IPS-18c (cell line): ENCODE results near the gene PRR23E.

ENCODE experiments used
- H3K4me3 ChIP-seq: 2 replicates; pipeline ENCODE4 v1.7.0; 2013; ENCODE audit warnings: low read depth, mild to moderate bottlenecking, low read length, moderate library complexity; ENCODE audit not compliant: insufficient read depth
- H3K9me3 ChIP-seq: one replicate; pipeline ENCODE4 v1.6.1; 2013; ENCODE audit warnings: mild to moderate bottlenecking, low read length, moderate library complexity; ENCODE audit not compliant: control insufficient read depth, insufficient read depth

The PRR23E gene

DNA sequence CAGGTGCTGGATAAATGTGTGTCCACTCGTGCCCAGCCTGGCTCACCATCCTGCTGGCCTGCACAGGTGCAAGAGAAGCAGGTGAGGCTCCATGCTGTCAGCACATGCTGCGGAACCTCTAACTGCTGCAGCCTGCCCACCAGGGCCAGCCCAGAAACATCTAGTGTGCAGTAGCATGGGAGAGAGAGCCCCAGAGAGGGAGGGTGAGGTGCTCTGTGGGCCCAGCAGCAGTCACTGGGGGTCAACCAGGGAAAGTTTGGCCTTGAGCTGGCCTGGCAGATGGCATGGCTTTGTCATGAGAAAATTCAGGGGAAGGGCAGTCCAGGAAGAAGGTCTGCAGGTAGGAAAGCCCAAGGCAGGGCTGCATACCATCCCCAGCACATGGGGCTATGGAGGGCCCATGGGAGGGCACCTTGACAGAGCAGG, 18.2 kb upstream of the PRR23E start:
- Histone ChIP-seq H3K4me3 (no peak overlapping the region), H3K9me3 (peaks cover 2% of the 10 kb centered on the region)

DNA sequence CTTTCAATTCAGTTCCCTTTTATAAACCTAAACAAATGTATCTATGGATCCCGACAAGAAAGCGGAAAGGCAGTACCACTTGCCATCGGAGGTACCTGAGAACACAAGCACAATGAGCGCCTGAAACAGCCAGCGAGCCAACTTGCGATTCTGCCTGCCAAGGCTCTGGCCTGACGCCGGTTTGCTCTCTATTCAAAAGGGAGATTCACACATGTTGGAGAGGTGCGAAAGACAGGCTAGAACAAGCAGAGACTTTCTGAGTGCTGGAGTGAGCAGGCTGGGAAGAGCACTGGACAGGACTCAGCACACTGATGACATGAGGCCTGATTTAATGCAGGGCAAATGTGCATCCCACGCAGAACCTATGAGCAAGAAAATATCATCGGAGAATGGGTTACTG, 17.7 kb upstream of the PRR23E start:
- H3K9me3 ChIP-seq: peaks cover 2% of the 10 kb centered on the region
- H3K4me3 ChIP-seq: no peak overlapping the region

DNA sequence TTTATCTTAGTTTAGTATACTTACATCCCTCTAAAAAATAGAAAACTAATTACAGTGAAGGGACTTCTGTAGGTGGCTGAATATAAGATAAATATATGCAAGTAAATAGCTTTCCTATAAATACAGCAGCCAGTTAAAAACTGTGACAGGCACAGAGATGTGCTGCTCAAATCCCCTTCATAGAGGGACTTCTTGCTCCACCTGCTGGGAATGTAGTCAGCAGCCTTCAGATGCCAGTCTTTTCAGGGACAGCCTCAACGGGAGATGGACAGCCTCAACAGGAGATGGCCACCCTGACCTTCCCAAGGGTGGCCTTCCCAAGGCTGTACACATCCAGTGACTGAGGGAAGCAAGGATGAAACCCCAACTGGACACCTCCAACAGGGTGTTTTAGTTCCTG, 15.7 kb upstream of the PRR23E start:
- H3K9me3 ChIP-seq: peaks cover 2% of the 10 kb centered on the region
- H3K4me3 ChIP-seq: no peak overlapping the region

DNA sequence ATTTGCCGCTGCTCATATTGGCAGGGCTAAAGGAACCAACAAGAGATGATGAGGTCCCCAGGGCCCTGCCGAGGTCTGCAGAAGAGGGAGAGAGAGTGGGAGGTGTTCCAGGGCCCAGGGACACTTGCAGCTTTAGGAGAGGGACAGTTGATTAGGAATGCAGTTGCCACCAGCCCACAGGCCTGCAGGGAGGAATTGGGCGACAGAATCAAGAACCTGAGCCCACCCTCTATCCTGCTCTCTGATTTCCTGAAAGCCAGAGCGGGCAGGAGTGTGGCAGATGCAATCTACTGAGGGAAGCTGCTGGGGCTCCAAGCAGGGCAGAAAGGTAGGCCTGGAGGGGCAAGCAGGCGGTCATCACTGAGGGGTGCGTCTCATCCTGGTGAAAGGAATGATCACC, 12.1 kb upstream of the PRR23E start:
- Histone ChIP-seq H3K4me3 (no peak overlapping the region), H3K9me3 (no peaks in the 10 kb centered on the region)

DNA sequence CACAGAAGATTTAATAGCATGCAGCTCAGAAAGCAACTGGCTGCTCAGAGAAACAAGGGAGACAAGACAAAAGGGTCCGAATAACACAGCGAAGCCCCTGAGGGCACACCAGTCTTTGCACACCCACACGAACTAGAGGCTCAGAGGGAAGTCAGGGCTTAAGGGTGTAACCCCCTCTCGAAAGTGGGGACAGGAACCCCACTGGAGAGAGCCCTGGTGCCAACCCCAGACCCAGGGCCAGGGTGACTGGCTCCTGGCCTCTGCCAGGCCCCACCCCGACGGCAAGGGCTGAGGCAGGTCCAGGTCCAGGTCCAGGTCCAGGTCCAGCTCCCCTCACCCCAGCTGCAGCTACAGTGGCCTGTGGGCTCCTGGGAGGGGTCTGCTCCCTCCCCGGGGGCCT, 10.5 kb upstream of the PRR23E start:
- no peaks in the 10 kb centered on the region for H3K9me3 ChIP-seq
- no peak overlapping the region for H3K4me3 ChIP-seq

DNA sequence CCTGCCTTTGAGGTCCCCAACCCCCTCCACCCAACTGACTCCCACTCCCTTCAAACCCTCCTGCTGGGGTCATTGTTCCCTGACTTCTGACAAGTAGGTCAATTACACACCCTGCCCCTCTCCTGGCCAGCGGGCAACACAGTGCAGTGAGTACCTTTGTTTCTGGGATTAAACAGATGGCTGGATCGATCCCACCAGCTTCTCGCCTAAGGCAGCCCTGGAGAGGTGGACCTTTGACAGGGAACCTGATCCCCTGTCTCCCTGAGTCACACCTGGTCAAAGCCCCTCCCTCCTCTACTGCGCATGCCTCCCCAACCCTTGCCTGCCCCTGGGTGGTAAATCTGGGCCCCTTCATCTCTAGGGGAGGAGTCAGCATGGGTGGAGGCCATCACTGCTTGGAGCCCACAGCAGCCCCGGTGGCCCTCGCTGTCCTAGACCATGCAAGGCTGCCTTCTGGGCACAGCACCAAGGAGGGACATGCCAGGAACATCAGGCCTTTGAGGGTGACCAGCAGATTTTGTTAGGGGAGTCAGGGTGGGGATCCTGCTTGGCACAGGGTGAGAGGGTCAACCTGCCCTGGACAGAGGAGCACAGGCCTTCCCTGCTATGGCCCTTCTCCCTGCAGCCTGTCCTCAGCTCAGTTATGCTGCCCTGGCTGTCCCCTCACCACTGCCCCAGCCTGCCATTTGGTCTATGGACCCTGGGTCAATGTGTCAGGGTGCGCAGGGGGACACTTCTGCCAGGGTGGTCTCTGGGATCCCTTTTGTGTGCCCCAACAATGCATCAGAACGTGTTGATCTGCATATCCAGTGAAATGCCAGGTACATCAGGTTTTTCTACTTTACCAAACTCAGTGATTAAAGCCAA, 9.8 kb upstream of the PRR23E start:
- H3K4me3 ChIP-seq: no peak overlapping the region; the same call in 1 of the 2 replicates

DNA sequence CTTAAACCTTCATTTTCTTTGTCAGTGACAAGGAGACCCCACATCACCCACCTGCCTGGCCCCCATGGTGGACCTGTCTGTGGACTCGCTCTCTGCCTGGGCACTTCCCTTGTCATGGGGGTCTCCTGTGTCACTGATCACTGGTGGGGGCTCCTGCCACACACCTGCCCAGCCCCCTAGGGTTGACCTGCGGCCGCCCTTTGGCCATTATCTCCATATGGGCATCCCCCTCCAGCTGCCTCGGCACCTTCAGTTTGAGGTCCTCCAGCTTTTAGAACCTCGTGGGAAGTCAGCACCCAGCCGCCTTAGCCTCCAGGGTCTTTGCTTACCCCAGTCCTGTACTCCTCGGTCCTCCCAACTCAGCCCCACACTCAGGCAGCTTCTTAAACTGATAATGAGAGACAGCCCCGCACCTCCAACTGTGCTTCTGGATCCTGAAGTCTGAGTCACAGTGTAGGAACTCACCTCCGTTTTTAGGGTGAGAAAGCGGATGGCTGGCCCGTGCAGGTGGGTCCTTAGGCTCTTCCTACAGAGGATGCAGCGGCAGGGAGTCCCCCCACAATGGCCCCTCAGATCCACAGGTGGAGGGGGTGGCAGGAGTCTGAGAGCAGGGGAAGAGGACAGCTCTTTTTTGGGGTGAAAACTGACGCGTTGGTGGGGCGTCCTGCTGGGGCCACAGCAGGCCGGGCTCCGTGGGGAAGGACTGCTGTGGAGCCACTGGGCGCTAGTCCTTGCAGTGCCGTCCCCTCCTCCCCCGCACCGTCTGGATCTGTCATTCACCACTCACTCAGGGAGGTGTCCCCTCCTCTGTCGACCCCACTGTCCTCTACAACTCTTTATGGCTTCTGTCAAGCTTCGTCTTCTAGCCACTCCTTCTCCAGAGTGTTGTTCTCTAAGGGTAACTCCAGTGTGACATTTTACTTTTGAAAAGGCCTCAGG, 8.7 kb upstream of the PRR23E start:
- no peaks in the 10 kb centered on the region for H3K9me3 ChIP-seq
- H3K4me3 ChIP-seq: no peak overlapping the region

More for the DNA sequence above, 9.8 kb upstream of the PRR23E start:
- no peaks in the 10 kb centered on the region for H3K9me3 ChIP-seq

DNA sequence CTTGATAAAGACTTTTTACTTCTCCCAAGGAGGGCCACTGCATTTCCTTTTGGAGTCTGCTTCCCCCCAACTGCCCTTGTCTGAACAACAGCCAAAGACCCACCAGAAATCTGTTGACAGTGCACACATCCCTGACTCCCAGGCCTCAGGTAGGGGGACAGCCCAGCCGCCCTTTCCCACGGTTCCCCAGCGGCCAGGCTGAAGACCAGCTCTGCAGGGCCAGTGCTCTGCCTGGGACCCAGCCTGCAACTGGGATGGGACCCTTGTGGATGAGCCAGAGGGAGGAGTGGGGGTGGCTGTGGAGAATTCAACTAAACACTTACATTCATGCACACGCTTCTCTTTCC, 8.1 kb upstream of the PRR23E start:
- Histone ChIP-seq H3K9me3 (no peaks in the 10 kb centered on the region), H3K4me3 (no peak overlapping the region)

DNA sequence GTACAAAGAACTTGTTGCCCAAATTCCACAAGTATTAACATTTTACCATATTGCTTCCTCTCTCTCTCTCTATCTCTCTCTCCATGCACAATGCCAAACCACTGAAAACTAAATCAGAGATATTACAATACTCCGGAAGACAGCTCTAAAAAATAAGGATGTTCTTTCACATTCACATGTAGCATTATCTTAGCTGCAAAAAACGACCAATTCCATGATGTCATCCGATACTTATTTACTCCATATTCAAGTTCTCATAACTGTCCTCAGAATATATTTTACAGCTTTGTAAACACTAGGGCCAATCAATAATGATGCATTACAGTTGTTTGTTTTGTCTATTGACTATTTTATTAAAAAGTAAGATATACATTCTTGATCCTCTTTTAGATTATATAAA, 7.7 kb upstream of the PRR23E start:
- Histone ChIP-seq H3K9me3 (no peaks in the 10 kb centered on the region), H3K4me3 (no peak overlapping the region)

DNA sequence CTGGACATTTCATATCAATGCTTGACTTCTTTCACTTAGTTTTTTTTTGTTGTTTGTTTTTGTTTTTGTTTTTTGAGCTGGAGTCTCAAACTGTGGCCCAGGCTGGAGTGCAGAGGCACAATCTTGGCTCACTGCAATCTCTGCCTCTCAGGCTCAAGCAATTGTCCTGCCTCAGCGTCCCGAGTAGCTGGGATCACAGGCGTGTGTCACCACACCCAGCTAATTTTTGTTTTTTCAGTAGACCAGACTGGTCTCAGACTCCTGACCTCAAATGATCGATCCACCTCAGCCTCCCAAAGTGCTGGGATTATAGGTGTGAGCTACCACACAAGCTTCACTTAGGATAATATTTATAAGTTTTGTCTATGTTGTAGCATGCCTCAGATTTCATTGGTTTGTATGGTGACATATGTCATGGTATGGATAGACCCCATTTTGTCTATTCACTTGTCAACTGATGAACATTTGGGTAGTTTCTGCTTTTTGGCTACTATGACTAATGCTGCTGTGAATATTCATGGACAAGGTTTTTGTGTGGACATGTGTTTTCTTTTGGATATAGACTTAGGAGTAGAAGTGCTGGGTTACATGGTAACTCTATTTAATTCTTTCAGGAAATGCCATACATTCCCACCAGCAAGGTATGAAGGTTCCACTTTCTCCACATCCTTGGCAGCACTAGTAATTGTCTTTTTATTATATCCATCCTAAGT, 6.8 kb upstream of the PRR23E start:
- H3K9me3 ChIP-seq: no peaks in the 10 kb centered on the region
- H3K4me3 ChIP-seq: no peak overlapping the region

DNA sequence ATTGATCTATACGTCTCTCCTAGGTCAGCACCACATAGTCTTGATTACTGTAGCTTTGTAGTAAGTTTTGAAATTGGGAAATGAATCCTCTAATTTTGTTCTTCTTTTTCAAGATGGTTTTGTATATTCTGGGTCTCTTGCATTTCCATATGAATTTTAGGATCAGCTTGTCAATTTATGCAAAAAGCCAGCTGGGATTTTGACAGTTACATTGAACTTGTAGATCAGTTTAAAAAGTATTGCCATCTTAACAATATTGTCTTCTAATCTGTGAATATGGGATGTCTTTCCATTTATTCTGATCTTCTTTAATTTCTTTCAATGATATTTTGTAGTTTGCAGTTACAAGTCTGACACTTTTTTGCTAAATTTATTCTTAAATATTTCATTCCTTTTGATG, 5.6 kb upstream of the PRR23E start:
- no peak overlapping the region for H3K4me3 ChIP-seq

DNA sequence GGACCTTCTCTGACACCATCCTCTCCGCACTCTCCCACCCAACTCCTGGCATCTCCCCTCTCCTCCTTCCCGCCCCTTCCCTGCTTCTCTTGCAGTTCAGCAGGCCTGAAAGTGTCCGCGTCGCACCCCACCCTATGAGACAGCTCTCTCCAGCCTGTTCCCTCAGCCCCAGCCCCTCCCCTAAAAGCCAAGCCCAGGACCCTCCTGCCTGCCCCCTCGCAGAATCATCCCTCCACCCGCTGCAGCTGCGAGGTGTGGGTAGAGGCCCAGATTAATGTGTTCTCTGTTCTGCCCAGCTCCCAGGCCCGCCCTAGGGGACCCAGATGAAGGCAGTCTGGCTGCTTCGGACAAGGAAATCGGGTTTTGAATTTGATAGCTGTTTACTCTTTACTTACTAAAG, 410 bp downstream of the PRR23E start:
- Histone ChIP-seq H3K4me3 (no peak overlapping the region), H3K9me3 (peaks cover 2% of the 10 kb centered on the region)

More for the DNA sequence above, 5.6 kb upstream of the PRR23E start:
- no peaks in the 10 kb centered on the region for H3K9me3 ChIP-seq

DNA sequence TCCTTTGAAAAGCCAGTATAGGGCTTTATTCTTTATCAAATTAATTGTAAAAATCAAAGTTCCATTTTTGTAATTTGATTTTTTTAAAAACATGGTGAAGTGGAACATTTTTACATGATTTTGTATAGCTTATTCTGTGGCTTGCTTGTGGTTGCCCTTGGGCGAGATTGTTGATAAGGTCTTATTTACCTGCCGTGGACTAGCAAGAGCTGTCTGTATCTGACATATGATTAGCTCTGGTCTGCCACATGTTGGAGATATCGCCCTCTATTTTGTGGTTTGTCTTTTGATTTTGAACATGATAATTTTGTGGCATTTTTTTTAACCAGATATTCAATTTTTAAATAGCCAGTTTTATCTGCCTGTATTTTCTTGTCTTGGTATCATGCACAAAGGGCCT, 844 bp downstream of the PRR23E start:
- Histone ChIP-seq H3K9me3 (peaks cover 2% of the 10 kb centered on the region), H3K4me3 (no peak overlapping the region)

DNA sequence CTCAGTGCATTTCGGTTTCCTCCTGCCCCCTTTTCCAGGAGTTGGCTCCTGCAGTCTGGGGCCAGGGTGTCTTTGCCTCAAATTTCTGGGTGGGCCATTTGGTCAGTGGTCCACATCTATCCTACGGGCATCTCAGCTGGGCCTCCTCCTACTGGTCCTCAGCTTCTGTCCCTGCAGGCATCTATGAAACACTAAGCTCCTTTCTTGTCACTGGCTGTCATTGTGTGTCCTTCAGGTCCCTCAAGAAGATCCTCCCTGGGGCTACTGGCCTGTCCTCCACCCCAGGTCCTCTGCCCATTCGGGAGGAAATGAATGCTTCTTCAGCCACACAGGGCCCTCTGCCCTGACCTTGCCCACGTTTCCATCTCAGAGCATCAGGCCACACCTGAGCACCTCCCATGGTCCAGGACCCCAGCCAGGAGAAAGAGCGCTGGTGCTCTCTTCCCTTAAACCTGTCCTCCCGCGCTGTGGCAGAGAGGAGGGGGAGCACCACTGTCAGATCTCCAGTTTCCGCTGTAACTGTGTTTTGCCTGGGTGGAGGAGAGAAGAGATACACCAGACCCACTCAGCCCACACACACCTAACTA, 1.8 kb downstream of the PRR23E start:
- Histone ChIP-seq H3K4me3 (no peak overlapping the region), H3K9me3 (peaks cover 2% of the 10 kb centered on the region)

DNA sequence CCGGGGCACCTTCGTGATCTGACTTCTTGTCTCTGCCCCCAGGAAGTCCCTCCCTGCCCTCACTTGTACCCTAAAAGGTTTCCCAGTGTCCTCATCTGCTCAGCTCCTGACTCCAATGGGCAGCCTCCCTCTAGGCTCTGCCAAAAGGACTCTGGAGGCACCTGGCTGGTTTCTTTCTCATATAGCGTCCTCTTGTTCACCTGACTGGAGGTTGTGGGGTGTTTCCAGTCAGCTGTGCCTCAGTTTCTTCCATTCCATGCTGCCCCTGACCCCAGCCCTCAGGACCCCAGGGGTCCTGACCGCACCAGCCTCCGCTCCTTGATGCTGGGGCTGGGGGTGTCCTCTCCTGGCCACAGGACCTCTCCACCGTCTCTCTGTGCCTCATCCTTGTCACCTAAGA, 2.5 kb downstream of the PRR23E start:
- Histone ChIP-seq H3K9me3 (peaks cover 2% of the 10 kb centered on the region), H3K4me3 (no peak overlapping the region)

DNA sequence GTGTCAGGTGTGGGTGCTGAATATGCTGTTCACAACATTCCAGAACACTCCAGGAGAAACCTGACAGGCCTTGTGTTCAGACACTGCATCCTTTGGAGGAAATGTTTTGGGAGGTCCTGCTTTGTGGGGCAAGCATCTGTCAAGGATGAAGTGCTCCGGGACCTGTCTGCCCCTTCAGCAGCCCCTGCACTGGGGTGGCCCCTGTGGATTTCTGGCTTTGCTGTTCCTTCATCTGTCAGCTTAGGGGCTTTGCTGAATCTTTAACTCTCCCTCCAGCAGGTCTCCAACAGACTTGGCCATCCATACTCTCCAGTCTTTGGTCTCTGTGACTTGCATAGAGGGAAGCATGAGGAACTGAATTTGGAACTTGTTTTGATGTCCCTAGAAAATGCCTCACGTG, 3.1 kb downstream of the PRR23E start:
- H3K9me3 ChIP-seq: peaks cover 2% of the 10 kb centered on the region

More for the DNA sequence above, 3.1 kb downstream of the PRR23E start:
- no peak overlapping the region for H3K4me3 ChIP-seq
